ENCODE data around the gene BMPR1A. TPM values are rescaled to one million over a fixed set of nuclear protein-coding genes. Genes with fewer than 3 reads are reported as not detected.
A peak's percentile ranks its signal among the peaks of the same experiment; 100 is the strongest.

BMPR1A gene
- total RNA-seq, 3 donors from 2014 or later = 49.8 to 87.2 (median 57.4) TPM

GRCh38 chr10:86773498-86773897 is 17.1 kb downstream of the BMPR1A start:
- H3K4me3 ChIP-seq = no peak overlapping the region
- no peaks in the 10 kb centered on the region for H3K36me3 ChIP-seq
- no peaks in the 10 kb centered on the region for H3K27me3 ChIP-seq
- no peak overlapping the region for H3K27ac ChIP-seq
- TF ChIP-seq POLR2AphosphoS5 (IDR thresholded peaks at IDR 0.05) (no peak), POLR2A (IDR thresholded peaks at IDR 0.05) (no peak)
- TF ChIP-seq, protein P1, sequence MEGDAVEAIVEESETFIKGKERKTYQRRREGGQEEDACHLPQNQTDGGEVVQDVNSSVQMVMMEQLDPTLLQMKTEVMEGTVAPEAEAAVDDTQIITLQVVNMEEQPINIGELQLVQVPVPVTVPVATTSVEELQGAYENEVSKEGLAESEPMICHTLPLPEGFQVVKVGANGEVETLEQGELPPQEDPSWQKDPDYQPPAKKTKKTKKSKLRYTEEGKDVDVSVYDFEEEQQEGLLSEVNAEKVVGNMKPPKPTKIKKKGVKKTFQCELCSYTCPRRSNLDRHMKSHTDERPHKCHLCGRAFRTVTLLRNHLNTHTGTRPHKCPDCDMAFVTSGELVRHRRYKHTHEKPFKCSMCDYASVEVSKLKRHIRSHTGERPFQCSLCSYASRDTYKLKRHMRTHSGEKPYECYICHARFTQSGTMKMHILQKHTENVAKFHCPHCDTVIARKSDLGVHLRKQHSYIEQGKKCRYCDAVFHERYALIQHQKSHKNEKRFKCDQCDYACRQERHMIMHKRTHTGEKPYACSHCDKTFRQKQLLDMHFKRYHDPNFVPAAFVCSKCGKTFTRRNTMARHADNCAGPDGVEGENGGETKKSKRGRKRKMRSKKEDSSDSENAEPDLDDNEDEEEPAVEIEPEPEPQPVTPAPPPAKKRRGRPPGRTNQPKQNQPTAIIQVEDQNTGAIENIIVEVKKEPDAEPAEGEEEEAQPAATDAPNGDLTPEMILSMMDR (IDR thresholded peaks at IDR 0.05) = no peak
- no peak for DNase-seq (ENCODE audit: low spot score in 2 of 2)
- H3K4me1 ChIP-seq = peaks cover 5 to 9% of the 10 kb centered on the region in 2 donors
- H3K9me3 ChIP-seq = no peaks in the 10 kb centered on the region
- intact Hi-C loops (cut with DNase I; ENCODE audit: low total_unique reads) = loop anchor here (2.0 kb wide), 1 partner anchor 29 kb away; no protein-coding TSS in a partner anchor

GRCh38 chr10:86775056-86775869 is 18.8 kb downstream of the BMPR1A start:
- DNase-seq (ENCODE audit: low spot score in 2 of 2) = no peak
- Histone ChIP-seq H3K4me1 (peaks cover 0 to 5% of the 10 kb centered on the region in 2 donors), H3K27ac (peak overlapping the region in 1 of 2 donors; percentile 45), H3K27me3 (no peaks in the 10 kb centered on the region), H3K9me3 (no peaks in the 10 kb centered on the region), H3K36me3 (no peaks in the 10 kb centered on the region), H3K4me3 (no peak overlapping the region)
- TF ChIP-seq, protein P1 (IDR thresholded peaks at IDR 0.05) = no peak
- TF ChIP-seq POLR2A (IDR thresholded peaks at IDR 0.05) (no peak), POLR2AphosphoS5 (IDR thresholded peaks at IDR 0.05) (no peak)
- intact Hi-C loops (cut with DNase I; ENCODE audit: low total_unique reads) = no loop called here

- Histone ChIP-seq H3K4me1 (peaks cover 0 to 5% of the 10 kb centered on the region in 2 donors), H3K36me3 (no peaks in the 10 kb centered on the region), H3K27me3 (no peaks in the 10 kb centered on the region), H3K9me3 (no peaks in the 10 kb centered on the region), H3K27ac (no peak overlapping the region), H3K4me3 (no peak overlapping the region)
- DNase-seq (ENCODE audit: low spot score in 2 of 2) = no peak
- no peak for TF ChIP-seq POLR2A (IDR thresholded peaks at IDR 0.05)
- no peak for TF ChIP-seq POLR2AphosphoS5 (IDR thresholded peaks at IDR 0.05)
- TF ChIP-seq, protein P1 (IDR thresholded peaks at IDR 0.05) = no peak
- intact Hi-C loops (cut with DNase I; ENCODE audit: low total_unique reads) = no loop called here
Observed at GRCh38 chr10:86775870-86776180, 19.4 kb downstream of the BMPR1A start.

DNA sequence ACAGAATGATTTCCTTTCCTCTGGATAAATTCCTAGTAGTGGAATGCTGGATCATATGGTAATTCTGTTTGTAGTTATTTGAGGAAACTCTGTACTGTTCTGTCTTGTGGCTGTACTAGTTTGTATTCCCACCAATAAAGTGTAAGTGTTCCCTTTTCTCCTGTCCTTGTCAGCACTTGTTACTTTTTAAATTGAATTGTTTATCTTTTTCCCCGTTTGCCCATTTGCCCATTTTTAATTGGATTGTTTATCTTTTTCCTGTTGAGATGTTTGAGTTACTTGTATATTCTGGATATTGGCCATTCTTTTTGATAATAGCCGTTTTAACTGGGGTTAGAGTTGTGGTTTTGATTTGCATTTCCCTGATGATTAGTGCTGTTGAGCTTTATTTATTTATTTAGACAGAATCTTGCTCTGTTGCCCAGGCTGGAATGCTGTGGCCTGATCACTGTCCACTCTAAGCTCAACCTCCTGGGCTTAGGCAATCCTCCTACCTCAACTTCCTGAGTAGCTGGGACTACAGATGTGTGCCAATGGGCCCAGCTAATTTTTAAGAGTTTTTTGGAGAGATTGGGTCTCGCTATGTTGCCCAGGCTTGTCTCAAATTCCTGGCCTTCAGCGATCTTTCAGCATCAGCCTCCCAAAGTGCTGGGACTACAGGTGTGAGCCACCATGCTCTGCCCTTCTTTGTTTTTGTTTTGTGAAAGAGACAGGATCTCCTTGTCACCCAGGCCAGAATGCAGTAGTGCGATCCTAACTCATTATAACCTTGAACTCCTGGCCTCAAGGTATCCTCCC is 23.0 kb downstream of the BMPR1A start:
- no peaks in the 10 kb centered on the region for H3K9me3 ChIP-seq
- H3K36me3 ChIP-seq = no peaks in the 10 kb centered on the region
- intact Hi-C loops (cut with DNase I; ENCODE audit: low total_unique reads) = no loop called here
- peak overlapping the region in 1 of 2 donors; percentile 31 for H3K27ac ChIP-seq
- no peaks in the 10 kb centered on the region for H3K27me3 ChIP-seq
- TF ChIP-seq POLR2AphosphoS5 (IDR thresholded peaks at IDR 0.05) = no peak
- TF ChIP-seq, protein P1 (IDR thresholded peaks at IDR 0.05) = no peak
- DNase-seq (ENCODE audit: low spot score in 2 of 2) = no peak
- peaks cover 3 to 5% of the 10 kb centered on the region in 2 donors for H3K4me1 ChIP-seq
- no peak overlapping the region for H3K4me3 ChIP-seq
